ENCODE data around the gene AMOTL1.
A peak's percentile ranks its signal among the peaks of the same experiment; 100 is the strongest.

The AMOTL1 gene

DNA sequence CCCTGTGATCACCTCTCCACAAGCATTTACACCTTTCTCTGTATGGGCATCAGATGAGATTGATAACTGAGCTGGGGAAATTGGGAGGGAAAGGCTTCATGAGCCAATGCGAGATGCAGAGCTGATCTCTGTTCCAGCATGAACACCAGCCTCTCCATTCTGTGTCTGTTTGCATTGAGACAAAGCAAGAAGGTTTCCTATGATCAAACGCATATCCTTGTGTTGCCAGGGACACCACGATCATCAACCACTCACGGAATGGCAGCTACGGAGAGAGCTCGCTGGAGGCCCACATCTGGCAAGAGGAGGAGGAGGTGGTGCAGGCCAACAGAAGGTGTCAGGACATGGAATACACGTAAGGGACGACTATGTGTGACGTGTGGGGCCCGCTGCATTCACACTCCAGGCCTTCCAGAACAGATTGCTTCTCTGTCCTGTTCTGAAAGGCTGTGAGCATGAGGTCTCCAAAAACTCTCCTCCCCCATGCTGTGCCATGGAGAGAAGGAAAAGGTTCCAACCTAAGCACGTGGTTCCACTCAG lies 96.4 kb downstream of the AMOTL1 start:
- Histone ChIP-seq H3K9me3 (ENCODE audit: control insufficient read depth, low read length) (no peaks in the 10 kb centered on the region), H3K27me3 (replicated peaks; ENCODE audit: control insufficient read depth, insufficient read depth, low read length) (no peaks in the 10 kb centered on the region), H3K4me1 (ENCODE audit: control insufficient read depth, insufficient read depth, low read length) (no peaks in the 10 kb centered on the region), H3K36me3 (ENCODE audit: control insufficient read depth, insufficient read depth, low read length, severe bottlenecking) (peaks cover 81% of the 10 kb centered on the region), H3K9ac (ENCODE audit: low read length) (no peak overlapping the region), H3K4me3 (ENCODE audit: low read length) (no peak overlapping the region)
- no peak for DNase-seq (ENCODE audit: low read depth)

DNA sequence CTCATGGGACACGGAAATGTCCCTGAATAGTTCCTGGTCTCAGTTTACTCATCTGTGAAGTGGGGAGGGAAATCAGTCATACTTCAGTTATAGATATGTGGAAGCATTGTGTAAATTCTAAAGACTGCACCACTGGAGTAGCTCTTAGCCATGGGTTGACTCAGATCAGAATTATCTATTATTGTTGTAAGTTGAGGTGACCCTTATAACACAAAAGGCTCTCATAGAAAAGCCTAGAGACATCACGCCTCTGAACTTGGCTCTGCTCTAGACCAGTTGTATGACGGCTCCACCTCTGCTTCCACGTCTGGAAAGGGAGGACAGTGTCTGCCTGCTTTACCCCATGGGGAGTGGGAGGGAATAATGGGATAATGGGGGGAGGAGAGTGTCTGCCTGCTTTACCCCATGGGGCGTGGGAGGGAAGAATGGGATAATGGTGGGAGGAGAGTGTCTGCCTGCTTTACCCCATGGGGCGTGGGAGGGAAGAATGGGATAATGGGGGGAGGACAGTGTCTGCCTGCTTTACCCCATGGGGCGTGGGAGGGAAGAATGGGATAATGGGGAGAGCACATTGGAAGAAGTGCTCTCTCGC lies 98.2 kb downstream of the AMOTL1 start:
- H3K9ac ChIP-seq (ENCODE audit: low read length), result no peak overlapping the region

GRCh38 chr11:94866936-94867795 lies 99.0 kb downstream of the AMOTL1 start:
- no peaks in the 10 kb centered on the region for H3K9me3 ChIP-seq (ENCODE audit: control insufficient read depth, low read length)
- DNase-seq (ENCODE audit: low read depth), result no peak
- no peak overlapping the region for H3K4me3 ChIP-seq (ENCODE audit: low read length)
- peaks cover 85% of the 10 kb centered on the region for H3K36me3 ChIP-seq (ENCODE audit: control insufficient read depth, insufficient read depth, low read length, severe bottlenecking)
- H3K27me3 ChIP-seq (replicated peaks; ENCODE audit: control insufficient read depth, insufficient read depth, low read length), result no peaks in the 10 kb centered on the region
- H3K9ac ChIP-seq (ENCODE audit: low read length), result no peak overlapping the region
- H3K4me1 ChIP-seq (ENCODE audit: control insufficient read depth, insufficient read depth, low read length), result no peaks in the 10 kb centered on the region

More for the DNA sequence above, 98.2 kb downstream of the AMOTL1 start:
- no peaks in the 10 kb centered on the region for H3K9me3 ChIP-seq (ENCODE audit: control insufficient read depth, low read length)
- H3K27me3 ChIP-seq (replicated peaks; ENCODE audit: control insufficient read depth, insufficient read depth, low read length), result no peaks in the 10 kb centered on the region
- DNase-seq (ENCODE audit: low read depth), result no peak
- H3K36me3 ChIP-seq (ENCODE audit: control insufficient read depth, insufficient read depth, low read length, severe bottlenecking), result peaks cover 81% of the 10 kb centered on the region
- no peaks in the 10 kb centered on the region for H3K4me1 ChIP-seq (ENCODE audit: control insufficient read depth, insufficient read depth, low read length)
- H3K4me3 ChIP-seq (ENCODE audit: low read length), result no peak overlapping the region

DNA sequence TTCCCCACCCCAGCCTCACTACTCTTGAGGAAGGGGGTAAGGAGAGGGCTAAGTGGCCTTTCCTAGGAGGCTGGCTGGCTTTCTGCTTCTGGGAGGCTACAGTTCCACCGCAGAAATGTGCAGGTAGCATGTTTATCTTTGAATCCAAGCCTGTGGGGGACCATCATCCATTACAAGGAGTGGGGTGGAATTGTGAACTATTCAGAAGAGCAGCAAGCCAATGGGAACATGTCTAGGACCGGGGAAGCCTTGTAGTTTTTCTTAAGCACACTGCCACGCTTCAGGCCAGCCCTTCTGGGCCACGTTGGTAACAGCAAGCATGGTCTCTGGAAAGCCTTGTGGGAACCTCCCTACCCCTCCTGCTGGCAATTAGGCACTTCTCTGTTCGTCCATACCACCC lies 100.3 kb downstream of the AMOTL1 start:
- peaks cover 94% of the 10 kb centered on the region for H3K36me3 ChIP-seq (ENCODE audit: control insufficient read depth, insufficient read depth, low read length, severe bottlenecking)
- H3K9ac ChIP-seq (ENCODE audit: low read length), result no peak overlapping the region
- H3K4me1 ChIP-seq (ENCODE audit: control insufficient read depth, insufficient read depth, low read length), result no peaks in the 10 kb centered on the region
- H3K9me3 ChIP-seq (ENCODE audit: control insufficient read depth, low read length), result no peaks in the 10 kb centered on the region
- H3K4me3 ChIP-seq (ENCODE audit: low read length), result no peak overlapping the region
- DNase-seq (ENCODE audit: low read depth), result no peak
- H3K27me3 ChIP-seq (replicated peaks; ENCODE audit: control insufficient read depth, insufficient read depth, low read length), result no peaks in the 10 kb centered on the region

GRCh38 chr11:94869186-94869585 lies 101.0 kb downstream of the AMOTL1 start:
- no peak for DNase-seq (ENCODE audit: low read depth)
- peaks cover 95% of the 10 kb centered on the region for H3K36me3 ChIP-seq (ENCODE audit: control insufficient read depth, insufficient read depth, low read length, severe bottlenecking)
- no peak overlapping the region for H3K9ac ChIP-seq (ENCODE audit: low read length)
- no peaks in the 10 kb centered on the region for H3K9me3 ChIP-seq (ENCODE audit: control insufficient read depth, low read length)
- H3K4me1 ChIP-seq (ENCODE audit: control insufficient read depth, insufficient read depth, low read length), result peaks cover 4% of the 10 kb centered on the region
- H3K27me3 ChIP-seq (replicated peaks; ENCODE audit: control insufficient read depth, insufficient read depth, low read length), result no peaks in the 10 kb centered on the region
- no peak overlapping the region for H3K4me3 ChIP-seq (ENCODE audit: low read length)

DNA sequence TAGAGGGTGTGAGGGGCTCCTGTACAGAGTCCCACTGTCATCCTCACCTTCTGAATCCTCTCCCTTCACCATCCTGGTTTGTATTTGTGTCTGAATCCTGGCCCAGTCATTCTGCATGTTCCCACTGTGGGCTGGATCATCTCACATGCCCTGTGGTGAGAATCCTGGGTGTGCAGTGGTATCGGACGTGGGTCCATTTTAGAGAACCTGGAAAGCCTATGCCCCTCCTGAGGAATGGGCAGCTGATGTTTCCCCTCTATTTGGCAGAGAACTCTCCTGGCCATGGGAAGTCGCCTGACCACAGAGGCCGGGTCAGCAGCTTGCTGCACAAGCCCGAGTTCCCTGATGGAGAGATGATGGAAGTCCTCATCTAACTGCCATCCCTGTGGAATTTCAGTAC lies 102.3 kb downstream of the AMOTL1 start:
- no peak overlapping the region for H3K9ac ChIP-seq (ENCODE audit: low read length)
- no peaks in the 10 kb centered on the region for H3K27me3 ChIP-seq (replicated peaks; ENCODE audit: control insufficient read depth, insufficient read depth, low read length)
- H3K9me3 ChIP-seq (ENCODE audit: control insufficient read depth, low read length), result no peaks in the 10 kb centered on the region
- no peak for DNase-seq (ENCODE audit: low read depth)
- peaks cover 9% of the 10 kb centered on the region for H3K4me1 ChIP-seq (ENCODE audit: control insufficient read depth, insufficient read depth, low read length)
- peaks cover 89% of the 10 kb centered on the region for H3K36me3 ChIP-seq (ENCODE audit: control insufficient read depth, insufficient read depth, low read length, severe bottlenecking)
- no peak overlapping the region for H3K4me3 ChIP-seq (ENCODE audit: low read length)

GRCh38 chr11:94871491-94872185 lies 103.5 kb downstream of the AMOTL1 start:
- peaks cover 17% of the 10 kb centered on the region for H3K4me1 ChIP-seq (ENCODE audit: control insufficient read depth, insufficient read depth, low read length)
- H3K27me3 ChIP-seq (replicated peaks; ENCODE audit: control insufficient read depth, insufficient read depth, low read length), result no peaks in the 10 kb centered on the region
- peaks cover 88% of the 10 kb centered on the region for H3K36me3 ChIP-seq (ENCODE audit: control insufficient read depth, insufficient read depth, low read length, severe bottlenecking)
- DNase-seq (ENCODE audit: low read depth), result no peak
- no peak overlapping the region for H3K9ac ChIP-seq (ENCODE audit: low read length)
- no peak overlapping the region for H3K4me3 ChIP-seq (ENCODE audit: low read length)
- H3K9me3 ChIP-seq (ENCODE audit: control insufficient read depth, low read length), result no peaks in the 10 kb centered on the region

DNA sequence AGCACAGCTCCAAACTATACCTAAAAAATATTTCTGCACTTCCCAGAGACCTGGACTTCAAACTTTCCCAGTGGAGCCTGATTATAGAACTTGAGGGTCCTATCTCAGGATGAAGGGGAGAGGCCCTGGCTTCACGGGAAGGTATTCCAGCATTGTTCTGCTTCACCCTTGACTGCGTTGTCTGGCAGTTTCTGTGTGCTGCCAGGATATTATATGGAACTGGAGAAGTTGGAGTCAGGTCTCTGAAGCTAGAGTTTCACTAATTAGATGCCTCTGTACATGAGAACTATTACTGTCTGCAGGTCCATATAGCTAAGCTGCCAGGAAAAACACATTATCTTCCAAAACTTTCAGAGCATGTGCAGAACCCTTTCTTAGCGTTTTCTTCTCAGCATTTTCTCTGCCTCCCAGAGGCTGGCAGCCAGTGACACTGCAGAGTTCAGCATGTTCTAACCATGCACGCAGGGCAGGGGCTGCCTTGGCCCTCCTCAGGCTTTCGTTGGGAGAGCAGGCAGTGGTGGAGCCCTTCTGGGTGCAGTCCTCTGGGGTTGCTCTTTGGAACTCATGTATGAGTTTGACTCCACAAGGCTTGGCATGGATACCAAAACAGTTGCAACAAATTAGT lies 105.9 kb downstream of the AMOTL1 start:
- Histone ChIP-seq H3K4me3 (ENCODE audit: low read length) (no peak overlapping the region), H3K27me3 (replicated peaks; ENCODE audit: control insufficient read depth, insufficient read depth, low read length) (no peaks in the 10 kb centered on the region), H3K9me3 (ENCODE audit: control insufficient read depth, low read length) (no peaks in the 10 kb centered on the region), H3K36me3 (ENCODE audit: control insufficient read depth, insufficient read depth, low read length, severe bottlenecking) (peaks cover 87% of the 10 kb centered on the region), H3K4me1 (ENCODE audit: control insufficient read depth, insufficient read depth, low read length) (peaks cover 24% of the 10 kb centered on the region), H3K9ac (ENCODE audit: low read length) (no peak overlapping the region)
- DNase-seq (ENCODE audit: low read depth), result peak; percentile 40

DNA sequence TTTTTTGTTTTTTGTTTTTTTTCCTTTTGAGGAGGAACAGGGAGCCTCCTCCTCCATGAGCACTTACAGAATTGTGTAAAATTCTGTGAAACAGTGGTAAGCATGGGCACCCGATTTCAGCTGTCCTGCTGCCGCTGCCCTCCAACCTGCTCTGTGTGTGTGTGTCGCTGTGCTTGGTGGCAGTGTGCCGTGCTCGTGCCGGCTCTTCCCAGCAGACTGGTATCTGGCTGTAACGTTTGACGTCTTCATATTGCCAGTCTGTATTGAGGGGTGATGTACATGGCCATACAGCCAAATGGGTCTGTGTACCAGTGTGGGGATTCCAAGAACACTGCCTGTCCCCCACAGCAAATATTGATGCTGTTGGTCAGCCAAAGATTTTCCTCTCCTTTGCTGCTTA lies 108.1 kb downstream of the AMOTL1 start:
- H3K36me3 ChIP-seq (ENCODE audit: control insufficient read depth, insufficient read depth, low read length, severe bottlenecking), result peaks cover 83% of the 10 kb centered on the region
- H3K27me3 ChIP-seq (replicated peaks; ENCODE audit: control insufficient read depth, insufficient read depth, low read length), result no peaks in the 10 kb centered on the region
- H3K9me3 ChIP-seq (ENCODE audit: control insufficient read depth, low read length), result no peaks in the 10 kb centered on the region
- peak overlapping the region; percentile 55 for H3K9ac ChIP-seq (ENCODE audit: low read length)
- DNase-seq (ENCODE audit: low read depth), result no peak
- H3K4me3 ChIP-seq (ENCODE audit: low read length), result no peak overlapping the region
- peaks cover 24% of the 10 kb centered on the region for H3K4me1 ChIP-seq (ENCODE audit: control insufficient read depth, insufficient read depth, low read length)

GRCh38 chr11:94876645-94877442 lies 108.7 kb downstream of the AMOTL1 start:
- H3K4me1 ChIP-seq (ENCODE audit: control insufficient read depth, insufficient read depth, low read length), result peaks cover 24% of the 10 kb centered on the region
- H3K9me3 ChIP-seq (ENCODE audit: control insufficient read depth, low read length), result no peaks in the 10 kb centered on the region
- DNase-seq (ENCODE audit: low read depth), result peak; percentile 97
- H3K36me3 ChIP-seq (ENCODE audit: control insufficient read depth, insufficient read depth, low read length, severe bottlenecking), result peaks cover 76% of the 10 kb centered on the region
- H3K4me3 ChIP-seq (ENCODE audit: low read length), result no peak overlapping the region
- peak overlapping the region; percentile 55 for H3K9ac ChIP-seq (ENCODE audit: low read length)
- H3K27me3 ChIP-seq (replicated peaks; ENCODE audit: control insufficient read depth, insufficient read depth, low read length), result no peaks in the 10 kb centered on the region

All from adipocyte (in vitro differentiated cells).